Liver (tissue), 4 donors: ENCODE results near the gene FAM222A. TPM values are rescaled to one million over a fixed set of nuclear protein-coding genes. Genes with fewer than 3 reads are reported as not detected.

Experiments used
- polyA plus RNA-seq, 2 donors: library from polyadenylated mRNA; stranded (reverse) in 1 of 2; unstranded in 1 of 2; fragments of 200-250 nt in 1 of 2; fragments of >200 nt in 1 of 2; fragmentation: Nextera tagmentation in 1 of 2; extraction: Ambion mirVana in 1 of 2; gene quantifications; one replicate each; pipeline versions ENCODE4 v1.2.1 to v1.2.3, GENCODE V29; 2013 to 2015
- total RNA-seq, 2 donors: library from RNA; depleted of rRNA; stranded (reverse); fragments of >200 nt; gene quantifications; one replicate each; pipeline ENCODE4 v1.2.3, GENCODE V29; 2014
- donor health status: healthy.
- donor health status: healthy.
- donor health status: healthy.

FAM222A gene
- total and polyA plus RNA-seq, 4 donors = 0.97 to 2.2 (median 1.9) TPM

Other genes starting within 250 kb of the FAM222A start
- 10 to 100 TPM in 1 of 2 donors, 1 to 10 TPM in 1; 8.4 to 20.1 TPM for gene KCTD10, start 236.5 kb upstream of the FAM222A start, total RNA-seq
- 10 to 100 TPM in 1 of 2 donors, 1 to 10 TPM in 1; 4.2 to 11.4 TPM for gene KCTD10, start 236.5 kb upstream of the FAM222A start, polyA plus RNA-seq
- gene UBE3B, start 236.2 kb upstream of the FAM222A start, total RNA-seq = 10 to 100 TPM; 29.1 to 43.4 TPM
- gene UBE3B, start 236.2 kb upstream of the FAM222A start, polyA plus RNA-seq = 10 to 100 TPM in 1 of 2 donors, 1 to 10 TPM in 1; 9.3 to 19.1 TPM
- gene MMAB, start 140.3 kb upstream of the FAM222A start, total RNA-seq = 10 to 100 TPM; 47.1 to 63.5 TPM
- 100 to 1,000 TPM in 1 of 2 donors, 10 to 100 TPM in 1; 90.6 to 101 TPM for gene MMAB, start 140.3 kb upstream of the FAM222A start, polyA plus RNA-seq
- gene MVK, start 140.0 kb upstream of the FAM222A start, total RNA-seq = 10 to 100 TPM; 34.9 to 50.3 TPM
- gene MVK, start 140.0 kb upstream of the FAM222A start, polyA plus RNA-seq = 10 to 100 TPM; 39.0 to 43.8 TPM
- 1 to 10 TPM; 1.3 to 9.6 TPM for gene TRPV4, start 119.6 kb downstream of the FAM222A start, total RNA-seq
- gene TRPV4, start 119.6 kb downstream of the FAM222A start, polyA plus RNA-seq = 1 to 10 TPM; 2.9 to 4.9 TPM
- 1 to 10 TPM; 8.5 TPM for gene GLTP, start 166.7 kb downstream of the FAM222A start, total RNA-seq
- gene GLTP, start 166.7 kb downstream of the FAM222A start, polyA plus RNA-seq = 10 to 100 TPM in 1 of 2 donors, 1 to 10 TPM in 1; 9.0 to 12.8 TPM
- 1 to 10 TPM; 5.4 to 9.8 TPM for gene TCHP, start 186.4 kb downstream of the FAM222A start, total RNA-seq
- gene TCHP, start 186.4 kb downstream of the FAM222A start, polyA plus RNA-seq = 1 to 10 TPM; 5.0 to 5.1 TPM